GM19043 (cell line): ENCODE measurements around the gene KMT2A.

ENCODE experiments used
- ATAC-seq: cut with Tn5 transposase; IDR thresholded peaks from one replicate; pipeline ENCODE4 v1.9.1; 2021; ENCODE audit warnings: low read depth; ENCODE audit not compliant: unreplicated experiment

The KMT2A gene

DNA sequence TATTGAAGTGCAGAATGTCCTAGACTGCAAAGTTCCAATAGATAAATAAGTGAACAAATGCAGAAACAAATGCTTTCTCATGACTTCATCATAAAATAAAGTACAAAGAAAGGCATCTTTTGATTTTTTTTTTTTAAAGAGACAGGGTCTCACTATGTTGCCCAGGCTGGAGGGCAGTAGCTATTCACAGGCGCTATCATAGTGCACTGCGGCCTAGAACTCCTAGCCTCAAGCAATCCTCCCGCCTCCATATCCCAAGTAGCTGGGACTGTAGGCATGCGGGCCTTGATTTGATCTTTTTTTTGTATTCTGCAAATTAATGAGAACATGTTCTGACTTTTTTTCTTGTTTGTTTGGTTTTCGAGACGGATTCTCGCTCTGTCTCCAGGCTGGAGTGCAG is 138.3 kb downstream of the KMT2A start:
- no peak for ATAC-seq
